Activated B cell treated with CpG ODN at 0.5 μM for 24 hours (primary cell): ENCODE measurements around the gene ARTN. TPM values are rescaled to one million over a fixed set of nuclear protein-coding genes. Genes with fewer than 3 reads are reported as not detected.

Source experiments
- ATAC-seq: fragments of 200-7000 bp; cut with Tn5 transposase; one replicate; pipeline ENCODE4 v1.10.0; 2021; ENCODE audit warnings: low read depth, mild to moderate bottlenecking, moderate library complexity
- CTCF ChIA-PET: fragments of 350-600 bp; sonication (Branson Sonifier 250); formaldehyde crosslinking; loops from one replicate; lab custom pipeline; 2021; ENCODE audit warnings: antibody characterized with exemption; lab: Charles Lee
- POLR2A ChIA-PET: fragments of 350-600 bp; sonication (Branson Sonifier 250); formaldehyde crosslinking; loops from one replicate; lab custom pipeline; 2021; ENCODE audit warnings: antibody characterized with exemption; lab: Charles Lee
- DNase-seq: peaks from one replicate; pipeline ENCODE4 v3.0.0; 2022
- H3K27ac Mint-ChIP-seq: one replicate; pipeline ENCODE4 v1.8.0; 2020; ENCODE audit warnings: mixed read lengths
- H3K27me3 Mint-ChIP-seq: one replicate; pipeline ENCODE4 v1.8.0; 2021; ENCODE audit warnings: mixed read lengths
- H3K36me3 Mint-ChIP-seq: one replicate; pipeline ENCODE4 v1.8.0; 2021; ENCODE audit warnings: low read depth, mixed read lengths
- H3K4me1 Mint-ChIP-seq: one replicate; pipeline ENCODE4 v1.8.0; 2021; ENCODE audit warnings: mixed read lengths
- H3K4me3 Mint-ChIP-seq: one replicate; pipeline ENCODE4 v1.8.0; 2020; ENCODE audit warnings: mild to moderate bottlenecking, mixed read lengths
- H3K9me3 Mint-ChIP-seq: one replicate; pipeline ENCODE4 v1.8.0; 2020; ENCODE audit warnings: mixed read lengths
- intact Hi-C: fragments of 100-400 bp; cut with micrococcal nuclease; formaldehyde crosslinking; loops from one replicate; pipeline ENCODE4 v1.15.1; 2024
- total RNA-seq: library from RNA; stranded (reverse); gene quantifications from 2 replicates; pipeline ENCODE4 v1.2.3, GENCODE V29; 2022
- TF ChIP-seq, protein P1 (sequence below): fragments of 200-600 bp; IDR thresholded peaks from one replicate; pipeline ENCODE4 v1.8.0; 2022; ENCODE audit warnings: antibody characterized with exemption, mild to moderate bottlenecking

The ARTN gene
- total RNA-seq, 1 donor from 2014 or later, result 0.20 TPM

GRCh38 chr1:43963006-43963405 lies 29.4 kb downstream of the ARTN start:
- Mint-ChIP-seq H3K4me3 (no peak overlapping the region), H3K27me3 (no peaks in the 10 kb centered on the region), H3K4me1 (no peaks in the 10 kb centered on the region), H3K27ac (no peak overlapping the region), H3K36me3 (peaks cover 35% of the 10 kb centered on the region), H3K9me3 (no peaks in the 10 kb centered on the region)
- TF ChIP-seq, protein P1, sequence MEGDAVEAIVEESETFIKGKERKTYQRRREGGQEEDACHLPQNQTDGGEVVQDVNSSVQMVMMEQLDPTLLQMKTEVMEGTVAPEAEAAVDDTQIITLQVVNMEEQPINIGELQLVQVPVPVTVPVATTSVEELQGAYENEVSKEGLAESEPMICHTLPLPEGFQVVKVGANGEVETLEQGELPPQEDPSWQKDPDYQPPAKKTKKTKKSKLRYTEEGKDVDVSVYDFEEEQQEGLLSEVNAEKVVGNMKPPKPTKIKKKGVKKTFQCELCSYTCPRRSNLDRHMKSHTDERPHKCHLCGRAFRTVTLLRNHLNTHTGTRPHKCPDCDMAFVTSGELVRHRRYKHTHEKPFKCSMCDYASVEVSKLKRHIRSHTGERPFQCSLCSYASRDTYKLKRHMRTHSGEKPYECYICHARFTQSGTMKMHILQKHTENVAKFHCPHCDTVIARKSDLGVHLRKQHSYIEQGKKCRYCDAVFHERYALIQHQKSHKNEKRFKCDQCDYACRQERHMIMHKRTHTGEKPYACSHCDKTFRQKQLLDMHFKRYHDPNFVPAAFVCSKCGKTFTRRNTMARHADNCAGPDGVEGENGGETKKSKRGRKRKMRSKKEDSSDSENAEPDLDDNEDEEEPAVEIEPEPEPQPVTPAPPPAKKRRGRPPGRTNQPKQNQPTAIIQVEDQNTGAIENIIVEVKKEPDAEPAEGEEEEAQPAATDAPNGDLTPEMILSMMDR, result no peak
- intact Hi-C loops, result no loop called here
- ATAC-seq (no peak), DNase-seq (no peak)
- CTCF ChIA-PET, result no interaction called here
- POLR2A ChIA-PET, result no interaction called here

DNA sequence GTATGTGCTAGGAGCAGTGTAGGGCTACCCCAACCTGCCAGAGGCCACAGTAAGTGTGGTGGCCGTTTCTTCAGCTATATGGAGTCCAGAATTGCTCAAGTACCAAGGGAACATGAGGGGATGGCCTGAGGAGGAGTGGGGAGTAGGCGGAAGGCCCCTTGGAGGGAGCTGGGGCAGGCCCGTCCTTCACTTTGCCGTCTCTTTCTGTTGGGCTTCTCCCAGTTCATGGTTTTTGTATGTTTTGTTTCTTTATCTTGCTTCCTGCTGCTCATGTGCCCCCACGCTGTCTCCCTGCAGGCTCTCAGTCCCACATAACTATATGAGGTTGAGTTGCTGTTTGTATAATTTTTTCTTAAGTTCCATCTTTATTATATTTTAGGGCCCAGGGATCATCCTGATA lies 30.3 kb downstream of the ARTN start:
- H3K9me3 Mint-ChIP-seq, result no peaks in the 10 kb centered on the region
- no peaks in the 10 kb centered on the region for H3K27me3 Mint-ChIP-seq
- intact Hi-C loops, result no loop called here
- no peaks in the 10 kb centered on the region for H3K4me1 Mint-ChIP-seq
- H3K27ac Mint-ChIP-seq, result no peak overlapping the region
- ChIA-PET CTCF (no interaction called here), POLR2A (no interaction called here)
- peaks cover 26% of the 10 kb centered on the region for H3K36me3 Mint-ChIP-seq
- no peak for ATAC-seq
- TF ChIP-seq, protein P1, result no peak
- H3K4me3 Mint-ChIP-seq, result no peak overlapping the region
- no peak for DNase-seq

GRCh38 chr1:43965316-43965715 lies 31.7 kb downstream of the ARTN start:
- Mint-ChIP-seq H3K4me3 (no peak overlapping the region), H3K27me3 (no peaks in the 10 kb centered on the region), H3K9me3 (no peaks in the 10 kb centered on the region), H3K36me3 (peaks cover 25% of the 10 kb centered on the region), H3K27ac (no peak overlapping the region), H3K4me1 (peaks cover 12% of the 10 kb centered on the region)
- ChIA-PET POLR2A (no interaction called here), CTCF (no interaction called here)
- TF ChIP-seq, protein P1, result no peak
- ATAC-seq, result no peak
- no peak for DNase-seq
- intact Hi-C loops, result no loop called here

DNA sequence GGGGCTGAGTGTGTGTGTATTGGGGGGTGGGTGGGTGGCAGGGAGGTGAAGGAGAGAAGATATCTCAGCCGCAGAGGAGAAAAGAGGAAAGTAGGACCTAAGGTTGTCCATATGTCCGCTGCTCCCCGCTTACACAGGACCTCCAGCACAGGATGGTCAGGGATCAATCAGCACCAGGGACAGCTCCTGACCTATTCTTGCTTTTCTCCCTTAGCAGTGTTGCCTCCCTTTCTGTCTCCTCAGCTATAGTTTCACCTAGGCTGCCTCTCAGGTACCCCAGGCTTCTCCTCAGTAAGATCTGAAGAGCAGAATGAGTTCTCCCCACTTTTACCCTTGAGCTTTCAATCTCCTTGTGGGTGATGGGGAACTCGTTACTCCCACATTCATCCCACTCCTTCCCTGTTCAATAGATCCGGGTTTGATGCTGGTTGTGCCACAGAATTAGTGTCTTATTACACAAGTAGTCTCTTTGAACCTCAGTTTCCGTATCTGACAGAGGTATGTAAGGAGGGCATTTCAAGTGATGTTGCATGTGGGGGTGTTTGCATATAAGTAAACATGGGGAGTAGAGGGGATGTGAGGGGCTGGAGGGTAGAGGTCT lies 34.8 kb downstream of the ARTN start:
- TF ChIP-seq, protein P1, result no peak
- Mint-ChIP-seq H3K4me3 (no peak overlapping the region), H3K36me3 (peaks cover 25% of the 10 kb centered on the region), H3K9me3 (no peaks in the 10 kb centered on the region), H3K4me1 (peaks cover 25% of the 10 kb centered on the region), H3K27me3 (no peaks in the 10 kb centered on the region), H3K27ac (no peak overlapping the region)
- DNase-seq, result no peak
- ChIA-PET CTCF (no interaction called here), POLR2A (no interaction called here)
- intact Hi-C loops, result no loop called here
- ATAC-seq, result no peak

DNA sequence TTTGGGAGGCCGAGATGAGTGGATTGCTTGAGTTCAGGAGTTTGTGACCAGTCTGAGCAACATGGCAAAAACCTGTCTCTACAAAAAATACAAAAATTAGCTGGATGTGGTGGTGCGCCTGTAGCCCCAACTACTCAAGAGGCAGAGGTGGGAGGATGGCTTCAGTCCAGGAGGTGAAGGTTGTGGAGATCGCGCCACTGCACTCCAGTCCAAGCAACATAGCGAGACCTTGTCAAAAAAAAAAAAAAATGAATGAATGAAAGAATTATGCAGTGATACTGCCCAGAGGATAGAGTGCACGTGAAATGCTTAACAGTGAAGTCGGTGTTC lies 35.8 kb downstream of the ARTN start:
- peak overlapping the region; percentile 98 for H3K4me3 Mint-ChIP-seq
- H3K4me1 Mint-ChIP-seq, result peaks cover 35% of the 10 kb centered on the region
- intact Hi-C loops, result loop anchor here (1.0 kb wide), 1 partner anchor 23 kb away; the partner anchor contains the start of gene IPO13
- DNase-seq (no peak), ATAC-seq (no peak)
- ChIA-PET POLR2A (interaction anchor here (0.7 to 1.6 kb wide), 6 partner anchors 24 to 705 kb away, joined by 3 to 6 read pairs (median 4); partner anchors contain the start of genes ARMH1, KDM4A and TMEM53), CTCF (interaction anchor here (1.0 kb wide), 1 partner anchor 22 kb away, joined by 3 read pairs; the partner anchor contains the start of gene CCDC24)
- TF ChIP-seq, protein P1, result no peak
- H3K36me3 Mint-ChIP-seq, result peaks cover 32% of the 10 kb centered on the region
- peak overlapping the region; percentile 18 for H3K27ac Mint-ChIP-seq
- H3K27me3 Mint-ChIP-seq, result no peaks in the 10 kb centered on the region
- H3K9me3 Mint-ChIP-seq, result no peaks in the 10 kb centered on the region
